IgD-negative memory B cell (primary cell): ENCODE measurements around the gene ATP7B. TPM values are rescaled to one million over a fixed set of nuclear protein-coding genes. Genes with fewer than 3 reads are reported as not detected.
A peak's percentile ranks its signal among the peaks of the same experiment; 100 is the strongest.

Experiments
- H3K27ac Mint-ChIP-seq, 3 donors: one replicate each; pipeline ENCODE4 v1.8.0; 2020 to 2022; ENCODE audit warnings: mild to moderate bottlenecking in 3 of 3, mixed read lengths in 3 of 3, moderate library complexity in 1 of 3
- H3K27me3 Mint-ChIP-seq: one replicate; pipeline ENCODE4 v1.8.0; 2021; ENCODE audit warnings: mixed read lengths
- H3K36me3 Mint-ChIP-seq: one replicate; pipeline ENCODE4 v1.8.0; 2020; ENCODE audit warnings: mild to moderate bottlenecking, mixed read lengths
- H3K4me1 Mint-ChIP-seq, 3 donors: one replicate each; pipeline ENCODE4 v1.8.0; 2020 to 2022; ENCODE audit warnings: mixed read lengths in 3 of 3, mild to moderate bottlenecking in 1 of 3
- H3K4me3 Mint-ChIP-seq, 4 donors: one replicate each; pipeline ENCODE4 v1.8.0; 2020 to 2022; ENCODE audit warnings: mild to moderate bottlenecking in 4 of 4, mixed read lengths in 4 of 4, moderate library complexity in 3 of 4
- H3K9me3 Mint-ChIP-seq, 3 donors: one replicate each; pipeline ENCODE4 v1.8.0; 2020 to 2021; ENCODE audit warnings: mixed read lengths in 3 of 3, mild to moderate bottlenecking in 1 of 3
- polyA plus RNA-seq: library from polyadenylated mRNA; unstranded; fragments of 300-500 nt; fragmentation: Illumina TruSeq; gene quantifications from one replicate; pipeline ENCODE4 v1.2.3, GENCODE V29; 2021

Gene ATP7B
- polyA plus RNA-seq, 1 donor from 2014 or later, result not detected

GRCh38 chr13:51955281-51955771, 55.9 kb downstream of the ATP7B start:
- peaks cover 6% of the 10 kb centered on the region for H3K27me3 Mint-ChIP-seq
- H3K4me3 Mint-ChIP-seq, result no peak overlapping the region
- H3K36me3 Mint-ChIP-seq, result peaks cover 5% of the 10 kb centered on the region
- peaks cover 14 to 26% (median 23%) of the 10 kb centered on the region in 3 donors for H3K4me1 Mint-ChIP-seq
- H3K9me3 Mint-ChIP-seq, result peaks cover 0 to 2% (median 0%) of the 10 kb centered on the region in 3 donors
- H3K27ac Mint-ChIP-seq, result no peak overlapping the region

- Mint-ChIP-seq H3K27ac (no peak overlapping the region), H3K4me3 (no peak overlapping the region), H3K4me1 (peaks cover 5 to 19% (median 18%) of the 10 kb centered on the region in 3 donors)
These were observed 57.7 kb downstream of the ATP7B start for GRCh38 chr13:51953347-51954195.

GRCh38 chr13:51950722-51951121, 60.5 kb downstream of the ATP7B start:
- H3K27me3 Mint-ChIP-seq, result peaks cover 6% of the 10 kb centered on the region
- H3K4me1 Mint-ChIP-seq, result peaks cover 0 to 5% (median 5%) of the 10 kb centered on the region in 3 donors
- H3K4me3 Mint-ChIP-seq, result peak overlapping the region in 2 of 4 donors; percentile 44 to 75
- peaks cover 4% of the 10 kb centered on the region for H3K36me3 Mint-ChIP-seq
- peaks cover 0 to 2% (median 0%) of the 10 kb centered on the region in 3 donors for H3K9me3 Mint-ChIP-seq
- H3K27ac Mint-ChIP-seq, result peak overlapping the region in 1 of 3 donors; percentile 59

More at GRCh38 chr13:51953347-51954195, 57.7 kb downstream of the ATP7B start:
- H3K27me3 Mint-ChIP-seq, result peaks cover 6% of the 10 kb centered on the region
- H3K36me3 Mint-ChIP-seq, result peaks cover 4% of the 10 kb centered on the region
- peaks cover 0 to 2% (median 0%) of the 10 kb centered on the region in 3 donors for H3K9me3 Mint-ChIP-seq

GRCh38 chr13:51946163-51946669, 65.0 kb downstream of the ATP7B start:
- Mint-ChIP-seq H3K9me3 (peaks cover 0 to 2% (median 0%) of the 10 kb centered on the region in 3 donors), H3K27ac (peak overlapping the region in 1 of 3 donors; percentile 22), H3K4me1 (peaks cover 14 to 22% (median 21%) of the 10 kb centered on the region in 3 donors), H3K4me3 (no peak overlapping the region), H3K27me3 (peaks cover 15% of the 10 kb centered on the region), H3K36me3 (peaks cover 2% of the 10 kb centered on the region)

GRCh38 chr13:51945149-51945548, 66.1 kb downstream of the ATP7B start:
- Mint-ChIP-seq H3K27me3 (peaks cover 14% of the 10 kb centered on the region), H3K4me3 (peak overlapping the region in 2 of 4 donors; percentile 9 to 69), H3K27ac (no peak overlapping the region), H3K4me1 (peaks cover 14 to 17% (median 15%) of the 10 kb centered on the region in 3 donors), H3K9me3 (no peaks in the 10 kb centered on the region), H3K36me3 (no peaks in the 10 kb centered on the region)

- no peak overlapping the region for H3K27ac Mint-ChIP-seq
- peaks cover 14% of the 10 kb centered on the region for H3K27me3 Mint-ChIP-seq
- peaks cover 14 to 17% (median 15%) of the 10 kb centered on the region in 3 donors for H3K4me1 Mint-ChIP-seq
- no peak overlapping the region for H3K4me3 Mint-ChIP-seq
- H3K9me3 Mint-ChIP-seq, result no peaks in the 10 kb centered on the region
- H3K36me3 Mint-ChIP-seq, result no peaks in the 10 kb centered on the region
These were observed 66.8 kb downstream of the ATP7B start for GRCh38 chr13:51944428-51944827.

GRCh38 chr13:51943721-51944120, 67.5 kb downstream of the ATP7B start:
- no peaks in the 10 kb centered on the region for H3K9me3 Mint-ChIP-seq
- peaks cover 14 to 17% (median 15%) of the 10 kb centered on the region in 3 donors for H3K4me1 Mint-ChIP-seq
- no peak overlapping the region for H3K4me3 Mint-ChIP-seq
- H3K27ac Mint-ChIP-seq, result no peak overlapping the region
- H3K27me3 Mint-ChIP-seq, result peaks cover 14% of the 10 kb centered on the region
- no peaks in the 10 kb centered on the region for H3K36me3 Mint-ChIP-seq

- H3K27ac Mint-ChIP-seq, result no peak overlapping the region
- peaks cover 14 to 17% (median 15%) of the 10 kb centered on the region in 3 donors for H3K4me1 Mint-ChIP-seq
- H3K9me3 Mint-ChIP-seq, result no peaks in the 10 kb centered on the region
- no peaks in the 10 kb centered on the region for H3K36me3 Mint-ChIP-seq
- H3K27me3 Mint-ChIP-seq, result peaks cover 14% of the 10 kb centered on the region
- peak overlapping the region in 1 of 4 donors; percentile 79 for H3K4me3 Mint-ChIP-seq
These were observed 69.1 kb downstream of the ATP7B start for GRCh38 chr13:51942189-51942588.

GRCh38 chr13:51938454-51938853, 72.8 kb downstream of the ATP7B start:
- Mint-ChIP-seq H3K36me3 (no peaks in the 10 kb centered on the region), H3K27me3 (peaks cover 12% of the 10 kb centered on the region), H3K27ac (no peak overlapping the region), H3K4me3 (no peak overlapping the region), H3K4me1 (peaks cover 7 to 9% (median 8%) of the 10 kb centered on the region in 3 donors), H3K9me3 (no peaks in the 10 kb centered on the region)

- Mint-ChIP-seq H3K4me1 (peaks cover 4 to 8% (median 6%) of the 10 kb centered on the region in 3 donors), H3K4me3 (no peak overlapping the region), H3K36me3 (no peaks in the 10 kb centered on the region), H3K27me3 (peaks cover 8% of the 10 kb centered on the region), H3K9me3 (no peaks in the 10 kb centered on the region), H3K27ac (no peak overlapping the region)
These were observed 73.6 kb downstream of the ATP7B start for GRCh38 chr13:51937320-51938290.

GRCh38 chr13:51935326-51936171, 75.7 kb downstream of the ATP7B start:
- peaks cover under 1% of the 10 kb centered on the region for H3K27me3 Mint-ChIP-seq
- no peaks in the 10 kb centered on the region for H3K9me3 Mint-ChIP-seq
- H3K36me3 Mint-ChIP-seq, result no peaks in the 10 kb centered on the region
- no peaks in the 10 kb centered on the region for H3K4me1 Mint-ChIP-seq
- H3K4me3 Mint-ChIP-seq, result no peak overlapping the region
- H3K27ac Mint-ChIP-seq, result no peak overlapping the region

GRCh38 chr13:51934461-51935087, 76.7 kb downstream of the ATP7B start:
- Mint-ChIP-seq H3K36me3 (no peaks in the 10 kb centered on the region), H3K27ac (no peak overlapping the region), H3K4me1 (no peaks in the 10 kb centered on the region), H3K27me3 (no peaks in the 10 kb centered on the region), H3K4me3 (no peak overlapping the region), H3K9me3 (no peaks in the 10 kb centered on the region)

GRCh38 chr13:51933466-51934058, 77.7 kb downstream of the ATP7B start:
- no peak overlapping the region for H3K4me3 Mint-ChIP-seq
- no peaks in the 10 kb centered on the region for H3K9me3 Mint-ChIP-seq
- H3K27me3 Mint-ChIP-seq, result no peaks in the 10 kb centered on the region
- H3K27ac Mint-ChIP-seq, result no peak overlapping the region
- H3K36me3 Mint-ChIP-seq, result no peaks in the 10 kb centered on the region
- no peaks in the 10 kb centered on the region for H3K4me1 Mint-ChIP-seq
